IMR-90 (cell line): ENCODE results near the gene FTHL17. TPM values are rescaled to one million over a fixed set of nuclear protein-coding genes. Genes with fewer than 3 reads are reported as not detected.

Experiments
- ATAC-seq: fragments of 200-7000 bp; cut with Tn5 transposase; 2 replicates; pipeline ENCODE4 v1.9.1; 2020; ENCODE audit warnings: low read depth, mild to moderate bottlenecking, moderate library complexity
- Bru-seq: library from RNA; stranded (reverse); fragments of 400-500 nt; gene quantifications from one replicate; lab custom pipeline; 2021; lab: Mats Ljungman, UMichigan
- BruChase-seq, 2 experiments: library from RNA; stranded (reverse); fragments of 400-500 nt; gene quantifications; one replicate each; lab custom pipeline; 2021; lab: Mats Ljungman, UMichigan
- BruUV-seq: library from RNA; stranded (reverse); fragments of 400-500 nt; replicated peaks from 2 replicates; lab custom pipeline; 2021; lab: Mats Ljungman, UMichigan
- CTCF ChIA-PET: fragments of 300-600 bp; formaldehyde crosslinking; extraction: SDS; loops from one replicate; lab custom pipeline; 2021; ENCODE audit warnings: antibody characterized with exemption; lab: Yijun Ruan, JAX
- POLR2A ChIA-PET: fragments of 300-600 bp; sonication (Branson Sonifier 250); formaldehyde crosslinking; loops from one replicate; lab custom pipeline; 2022; ENCODE audit warnings: antibody characterized with exemption; ENCODE audit not compliant: unreplicated experiment; lab: Charles Lee
- DNase-seq: peaks from one replicate; pipeline ENCODE4 v3.0.0; 2013
- H2AFZ ChIP-seq: replicated peaks from 2 replicates; pipeline ENCODE3; 2013; ENCODE audit warnings: low read length, mild to moderate bottlenecking; ENCODE audit not compliant: poor library complexity
- H2AK5ac ChIP-seq: 2 replicates; pipeline ENCODE4 v1.6.1; 2013; ENCODE audit warnings: low read depth, low read length, inconsistent platforms
- H2AK9ac ChIP-seq: replicated peaks from 2 replicates; pipeline ENCODE3; 2013; ENCODE audit warnings: mild to moderate bottlenecking, low read depth, low read length, moderate library complexity; ENCODE audit not compliant: poor library complexity
- H2BK120ac ChIP-seq: 2 replicates; pipeline ENCODE4 v1.6.1; 2013; ENCODE audit warnings: low read depth, low read length, inconsistent platforms
- H2BK15ac ChIP-seq: 3 replicates; pipeline ENCODE4 v1.6.1; 2013; ENCODE audit warnings: low read depth, low read length, inconsistent platforms
- H2BK20ac ChIP-seq: 2 replicates; pipeline ENCODE4 v1.6.1; 2013; ENCODE audit warnings: low read depth, mild to moderate bottlenecking, inconsistent platforms, low read length, moderate library complexity
- H2BK5ac ChIP-seq: 2 replicates; pipeline ENCODE4 v1.6.1; 2013; ENCODE audit warnings: mild to moderate bottlenecking, low read depth, low read length, inconsistent platforms; ENCODE audit not compliant: poor library complexity, severe bottlenecking
- H3K14ac ChIP-seq: replicated peaks from 2 replicates; pipeline ENCODE4 v1.6.1; 2013; ENCODE audit warnings: low read depth, low read length, inconsistent platforms
- H3K18ac ChIP-seq: 2 replicates; pipeline ENCODE4 v1.6.1; 2013; ENCODE audit warnings: low read depth, low read length, control low read depth
- H3K23ac ChIP-seq: 2 replicates; pipeline ENCODE4 v1.6.1; 2013; ENCODE audit warnings: low read depth, low read length, inconsistent platforms
- H3K27ac ChIP-seq: 2 replicates; pipeline ENCODE4 v1.5.1; 2013; ENCODE audit warnings: mild to moderate bottlenecking, control low read depth, low read length; ENCODE audit not compliant: insufficient read depth
- H3K27me3 ChIP-seq: 2 replicates; pipeline ENCODE4 v1.6.1; 2013; ENCODE audit warnings: low read length; ENCODE audit not compliant: control insufficient read depth, insufficient read depth
- H3K36me3 ChIP-seq: 2 replicates; pipeline ENCODE4 v1.6.1; 2013; ENCODE audit warnings: low read length, mixed read lengths; ENCODE audit not compliant: control insufficient read depth, insufficient read depth
- H3K4ac ChIP-seq: 2 replicates; pipeline ENCODE4 v1.6.1; 2013; ENCODE audit warnings: low read depth, low read length, inconsistent platforms
- H3K4me1 ChIP-seq: 2 replicates; pipeline ENCODE4 v1.6.1; 2013; ENCODE audit warnings: low read length, mixed read lengths; ENCODE audit not compliant: control insufficient read depth, insufficient read depth
- H3K4me2 ChIP-seq: 2 replicates; pipeline ENCODE4 v1.6.1; 2013; ENCODE audit warnings: low read depth, mild to moderate bottlenecking, control low read depth, low read length, moderate library complexity
- H3K4me3 ChIP-seq: 2 replicates; pipeline ENCODE4 v1.5.1; 2013; ENCODE audit warnings: low read depth, mild to moderate bottlenecking, control low read depth, low read length, moderate library complexity; ENCODE audit not compliant: insufficient read depth
- H3K56ac ChIP-seq: 2 replicates; pipeline ENCODE4 v1.6.1; 2013; ENCODE audit warnings: low read length, inconsistent platforms; ENCODE audit not compliant: insufficient read depth; ENCODE audit errors: extremely low read depth
- H3K79me1 ChIP-seq, 2 experiments: 2 replicates each; pipeline ENCODE4 v1.6.1; 2013; ENCODE audit warnings: low read length in 2 of 2, inconsistent platforms in 1 of 2, low read depth in 1 of 2
- H3K9ac ChIP-seq: 2 replicates; pipeline ENCODE4 v1.6.1; 2013; ENCODE audit warnings: low read depth, low read length, control low read depth
- H3K9me1 ChIP-seq: 2 replicates; pipeline ENCODE4 v1.6.1; 2013; ENCODE audit warnings: low read length, inconsistent platforms; ENCODE audit not compliant: insufficient read depth
- H3K9me3 ChIP-seq: 2 replicates; pipeline ENCODE4 v1.6.1; 2013; ENCODE audit warnings: low read length; ENCODE audit not compliant: control insufficient read depth, insufficient read depth
- H4K20me1 ChIP-seq: 2 replicates; pipeline ENCODE4 v1.6.1; 2013; ENCODE audit warnings: low read length, inconsistent platforms; ENCODE audit not compliant: insufficient read depth
- H4K5ac ChIP-seq: 2 replicates; pipeline ENCODE4 v1.6.1; 2013; ENCODE audit warnings: mild to moderate bottlenecking, low read depth, low read length, control low read depth
- H4K8ac ChIP-seq, 2 experiments: 2 replicates each; pipeline ENCODE4 v1.6.1; 2013; ENCODE audit warnings: low read depth in 2 of 2, low read length in 2 of 2, control low read depth in 1 of 2, inconsistent platforms in 1 of 2
- H4K91ac ChIP-seq: 2 replicates; pipeline ENCODE4 v1.6.1; 2013; ENCODE audit warnings: low read depth, low read length, inconsistent platforms; ENCODE audit not compliant: insufficient read depth
- BHLHE40 ChIP-seq: fragments of 150-350 bp; IDR thresholded peaks from 2 replicates; pipeline ENCODE4 v1.6.1; 2016; ENCODE audit warnings: mild to moderate bottlenecking, low read depth, low read length
- CEBPB ChIP-seq: IDR thresholded peaks from 2 replicates; pipeline ENCODE4 v1.6.1; 2012; ENCODE audit warnings: low read depth, low read length, improper control_type of control experiment
- CHD1 ChIP-seq: IDR thresholded peaks from 2 replicates; pipeline ENCODE4 v1.6.1; 2012; ENCODE audit warnings: low read depth, low read length, improper control_type of control experiment
- FOS ChIP-seq: fragments of 150-350 bp; IDR thresholded peaks from 2 replicates; pipeline ENCODE4 v1.6.1; 2016; ENCODE audit warnings: low read depth, low read length
- MAFK ChIP-seq: IDR thresholded peaks from 2 replicates; pipeline ENCODE4 v1.6.1; 2012; ENCODE audit warnings: low read depth, low read length, improper control_type of control experiment
- MAZ ChIP-seq: IDR thresholded peaks from 2 replicates; pipeline ENCODE4 v1.6.1; 2012; ENCODE audit warnings: low read depth, mild to moderate bottlenecking, low read length, improper control_type of control experiment, moderate library complexity, borderline replicate concordance
- MXI1 ChIP-seq: IDR thresholded peaks from 2 replicates; pipeline ENCODE4 v1.6.1; 2012; ENCODE audit warnings: low read depth, mild to moderate bottlenecking, low read length, moderate library complexity, borderline replicate concordance
- NFE2L2 ChIP-seq: fragments of 150-350 bp; IDR thresholded peaks from 2 replicates; pipeline ENCODE4 v1.6.1; 2016; ENCODE audit warnings: low read depth, mild to moderate bottlenecking, low read length
- POLR2A ChIP-seq: IDR thresholded peaks from 2 replicates; pipeline ENCODE4 v1.6.1; 2012; ENCODE audit warnings: mild to moderate bottlenecking, low read depth, low read length
- RAD21 ChIP-seq: IDR thresholded peaks from 2 replicates; pipeline ENCODE4 v1.6.1; 2012; ENCODE audit warnings: low read length, improper control_type of control experiment
- RCOR1 ChIP-seq: IDR thresholded peaks from 2 replicates; pipeline ENCODE4 v1.6.1; 2012; ENCODE audit warnings: mild to moderate bottlenecking, low read length, improper control_type of control experiment; ENCODE audit not compliant: insufficient replicate concordance
- RFX5 ChIP-seq: IDR thresholded peaks from 2 replicates; pipeline ENCODE4 v1.8.0; 2012; ENCODE audit warnings: low read depth, mild to moderate bottlenecking, low read length, moderate library complexity
- SMC3 ChIP-seq: fragments of 150-350 bp; IDR thresholded peaks from 2 replicates; pipeline ENCODE4 v1.6.1; 2016; ENCODE audit warnings: low read depth, mild to moderate bottlenecking, antibody characterized with exemption, low read length, moderate library complexity
- WGBS, 2 experiments: methylation state at CpG; one replicate each; pipeline versions ENCODE4 v1.1.5 to v1.1.7; 2013; ENCODE audit warnings: missing lambda C conversion rate in 2 of 2; ENCODE audit not compliant: insufficient read length in 1 of 2; ENCODE audit errors: extremely low coverage in 2 of 2; 5-methylcytosine and 5-hydroxymethylcytosine counted together
- dilution Hi-C: fragments of 300-500 bp; cut with HindIII; formaldehyde crosslinking; loops from one replicate; pipeline ENCODE4 v1.14.3; 2018; ENCODE audit warnings: low sequenced_read_pairs; ENCODE audit not compliant: unreplicated experiment
- in situ Hi-C: fragments of 300-500 bp; cut with MboI; formaldehyde crosslinking; loops from 3 replicates; pipeline ENCODE4 v1.14.3; 2019; ENCODE audit warnings: low sequenced_read_pairs, inconsistent platforms, mixed read lengths
- intact Hi-C: fragments of 100-400 bp; cut with micrococcal nuclease; formaldehyde crosslinking; loops from 2 replicates; pipeline ENCODE4 v1.10.0; 2022
- long read RNA-seq: library from polyadenylated mRNA; unstranded; transcript quantifications from one replicate; pipeline ENCODE4 v2.0.0, GENCODE V29; 2021; ENCODE audit not compliant: unreplicated experiment
- polyA plus RNA-seq, 3 experiments: library from polyadenylated mRNA; depleted of rRNA; stranded (reverse); fragments of >200 nt; gene quantifications; 2 replicates each; pipeline ENCODE4 v1.2.3, GENCODE V29; 2012; ENCODE audit warnings: low replicate concordance in 1 of 3
- total RNA-seq: library from RNA; depleted of rRNA; stranded (reverse); fragments of >200 nt; gene quantifications from 2 replicates; pipeline ENCODE4 v1.2.3, GENCODE V29; 2012; rRNA removed
- TF ChIP-seq, protein P1 (sequence below): fragments of 150-350 bp; IDR thresholded peaks from 2 replicates; pipeline ENCODE4 v1.6.1; 2017; ENCODE audit warnings: mild to moderate bottlenecking, antibody characterized with exemption, low read length, low read depth
- TF ChIP-seq, protein P2 (sequence below): conservative IDR thresholded peaks from 2 replicates; pipeline ENCODE4 v1.5.1; 2012; ENCODE audit warnings: mild to moderate bottlenecking, low read depth, low read length, improper control_type of control experiment
- TF ChIP-seq, protein P3 (sequence below): fragments of 150-350 bp; IDR thresholded peaks from 2 replicates; pipeline ENCODE4 v1.6.1; 2016; ENCODE audit warnings: low read depth, mild to moderate bottlenecking, low read length, moderate library complexity, borderline replicate concordance

Gene FTHL17
- total RNA-seq, result not detected in 2 replicates
- polyA plus RNA-seq (2012; rRNA removed), result not detected in 2 replicates
- polyA plus RNA-seq (2012; cell fraction: cytosol; rRNA removed), result not detected in 2 replicates
- not detected in 2 replicates for polyA plus RNA-seq (2012; cell fraction: nucleus; rRNA removed; ENCODE audit: low replicate concordance)
- not detected for Bru-seq, nascent RNA
- not detected for BruChase-seq, experiment 1, labeled RNA remaining after a 6-hour chase
- not detected for BruChase-seq, experiment 2, labeled RNA remaining after a 2-hour chase
- long read RNA-seq, result 0 reads

DNA sequence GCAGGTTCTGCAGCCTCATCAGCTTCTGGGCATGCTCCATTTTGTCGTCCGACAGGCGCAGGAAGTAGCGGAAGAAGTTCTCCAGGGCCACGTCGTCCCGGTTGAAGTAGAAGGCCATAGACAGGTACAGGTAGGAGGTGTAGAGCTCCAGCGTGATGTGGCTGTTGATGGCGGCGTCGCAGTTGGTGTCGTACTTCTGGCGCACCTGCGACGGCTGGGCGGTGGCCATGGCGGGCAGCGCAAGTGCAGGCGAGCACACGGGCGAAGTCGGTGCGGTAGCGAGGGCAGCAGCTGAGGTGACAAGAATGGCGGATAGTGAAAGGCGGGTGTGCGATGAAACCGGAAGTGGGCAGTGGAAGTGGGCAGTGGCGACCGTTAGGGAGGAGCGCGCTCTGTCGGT is at the start of gene FTHL17:
TSS of gene FTHL17 (minus strand) at position 317 of the 400 bp plus-strand sequence. CDS start at position 229, 88 bp downstream.
- Histone ChIP-seq H3K9me3 (peaks cover 2% of the 10 kb centered on the region; the same call in 1 of the 2 replicates), H3K4ac (no peak within 1 kb of the TSS), H4K5ac (no peak within 1 kb of the TSS), H4K8ac (no peak within 1 kb of the TSS), H3K56ac (no peak within 1 kb of the TSS), H2AK9ac (no peak within 1 kb of the TSS), H2BK120ac (no peak within 1 kb of the TSS), H2BK5ac (no peak within 1 kb of the TSS), H2BK20ac (no peak within 1 kb of the TSS), H3K79me1 (no peaks in the 10 kb centered on the region), H4K91ac (no peak within 1 kb of the TSS), H3K4me3 (no peak within 1 kb of the TSS), H3K23ac (no peak within 1 kb of the TSS), H4K20me1 (no peaks in the 10 kb centered on the region), H3K9ac (no peak within 1 kb of the TSS), H3K27ac (no peak within 1 kb of the TSS), H3K9me1 (no peaks in the 10 kb centered on the region), H3K4me1 (no peaks in the 10 kb centered on the region), H3K14ac (no peak within 1 kb of the TSS), H2AFZ (no peak within 1 kb of the TSS), H3K4me2 (no peak within 1 kb of the TSS), H2BK15ac (no peak within 1 kb of the TSS), H3K18ac (no peak within 1 kb of the TSS), H3K27me3 (no peaks in the 10 kb centered on the region), H2AK5ac (no peak within 1 kb of the TSS), H3K36me3 (no peaks in the 10 kb centered on the region)
- TF ChIP-seq, protein P1, sequence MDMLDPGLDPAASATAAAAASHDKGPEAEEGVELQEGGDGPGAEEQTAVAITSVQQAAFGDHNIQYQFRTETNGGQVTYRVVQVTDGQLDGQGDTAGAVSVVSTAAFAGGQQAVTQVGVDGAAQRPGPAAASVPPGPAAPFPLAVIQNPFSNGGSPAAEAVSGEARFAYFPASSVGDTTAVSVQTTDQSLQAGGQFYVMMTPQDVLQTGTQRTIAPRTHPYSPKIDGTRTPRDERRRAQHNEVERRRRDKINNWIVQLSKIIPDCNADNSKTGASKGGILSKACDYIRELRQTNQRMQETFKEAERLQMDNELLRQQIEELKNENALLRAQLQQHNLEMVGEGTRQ, result no peak
- TF ChIP-seq MXI1 (no peak), NFE2L2 (no peak), FOS (no peak), SMC3 (no peak), CEBPB (no peak), RCOR1 (no peak), CHD1 (no peak), RFX5 (no peak), POLR2A (no peak), BHLHE40 (no peak), RAD21 (no peak), MAZ (no peak), MAFK (no peak)
- TF ChIP-seq, protein P2, sequence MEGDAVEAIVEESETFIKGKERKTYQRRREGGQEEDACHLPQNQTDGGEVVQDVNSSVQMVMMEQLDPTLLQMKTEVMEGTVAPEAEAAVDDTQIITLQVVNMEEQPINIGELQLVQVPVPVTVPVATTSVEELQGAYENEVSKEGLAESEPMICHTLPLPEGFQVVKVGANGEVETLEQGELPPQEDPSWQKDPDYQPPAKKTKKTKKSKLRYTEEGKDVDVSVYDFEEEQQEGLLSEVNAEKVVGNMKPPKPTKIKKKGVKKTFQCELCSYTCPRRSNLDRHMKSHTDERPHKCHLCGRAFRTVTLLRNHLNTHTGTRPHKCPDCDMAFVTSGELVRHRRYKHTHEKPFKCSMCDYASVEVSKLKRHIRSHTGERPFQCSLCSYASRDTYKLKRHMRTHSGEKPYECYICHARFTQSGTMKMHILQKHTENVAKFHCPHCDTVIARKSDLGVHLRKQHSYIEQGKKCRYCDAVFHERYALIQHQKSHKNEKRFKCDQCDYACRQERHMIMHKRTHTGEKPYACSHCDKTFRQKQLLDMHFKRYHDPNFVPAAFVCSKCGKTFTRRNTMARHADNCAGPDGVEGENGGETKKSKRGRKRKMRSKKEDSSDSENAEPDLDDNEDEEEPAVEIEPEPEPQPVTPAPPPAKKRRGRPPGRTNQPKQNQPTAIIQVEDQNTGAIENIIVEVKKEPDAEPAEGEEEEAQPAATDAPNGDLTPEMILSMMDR, result no peak
- TF ChIP-seq, protein P3, sequence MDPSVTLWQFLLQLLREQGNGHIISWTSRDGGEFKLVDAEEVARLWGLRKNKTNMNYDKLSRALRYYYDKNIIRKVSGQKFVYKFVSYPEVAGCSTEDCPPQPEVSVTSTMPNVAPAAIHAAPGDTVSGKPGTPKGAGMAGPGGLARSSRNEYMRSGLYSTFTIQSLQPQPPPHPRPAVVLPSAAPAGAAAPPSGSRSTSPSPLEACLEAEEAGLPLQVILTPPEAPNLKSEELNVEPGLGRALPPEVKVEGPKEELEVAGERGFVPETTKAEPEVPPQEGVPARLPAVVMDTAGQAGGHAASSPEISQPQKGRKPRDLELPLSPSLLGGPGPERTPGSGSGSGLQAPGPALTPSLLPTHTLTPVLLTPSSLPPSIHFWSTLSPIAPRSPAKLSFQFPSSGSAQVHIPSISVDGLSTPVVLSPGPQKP, result no peak
- intact Hi-C loops, result no loop called here
- POLR2A ChIA-PET, result no interaction called here
- dilution Hi-C loops, result no loop called here
- no peak for DNase-seq
- ATAC-seq, result no peak
- CTCF ChIA-PET, result no interaction called here
- no TSS peak for BruUV-seq
- in situ Hi-C loops, result no loop called here
- WGBS, 2 experiments, result 90% methylated on average over 11 of the region's 33 CpGs; no CpG with 5 or more reads in 1 of the 2 experiments
